K562 (cell line): ENCODE measurements around the gene NFS1. TPM values are rescaled to one million over a fixed set of nuclear protein-coding genes. Genes with fewer than 3 reads are reported as not detected.
A peak's percentile ranks its signal among the peaks of the same experiment; 100 is the strongest.

Source experiments
- ADNP ChIP-seq: fragments of 200-800 bp; sonication (Bioruptor generic); IDR thresholded peaks from 2 replicates; pipeline ENCODE4 v1.6.1; 2016; ENCODE audit warnings: missing genetic modification characterization, missing compliant biosample characterization
- ATF1 ChIP-seq, 2 experiments: fragments of 450-650 bp in 1 of 2; IDR thresholded peaks; 2 replicates each; pipeline ENCODE4 v1.6.1; 2016; ENCODE audit warnings: missing compliant biosample characterization in 1 of 2, missing genetic modification characterization in 1 of 2
- COPS2 ChIP-seq: fragments of 450-650 bp; conservative IDR thresholded peaks from 2 replicates; pipeline ENCODE4 v1.6.1; 2016; ENCODE audit warnings: mild to moderate bottlenecking, moderate library complexity
- EGR1 ChIP-seq: fragments of 450-650 bp; conservative IDR thresholded peaks from 2 replicates; pipeline ENCODE4 v1.6.1; 2017; ENCODE audit warnings: mild to moderate bottlenecking
- FOS ChIP-seq: IDR thresholded peaks from 3 replicates; pipeline ENCODE4 v1.6.1; 2011; ENCODE audit not compliant: insufficient read length; ENCODE audit errors: extremely low read depth
- KLF1 ChIP-seq: fragments of 450-650 bp; IDR thresholded peaks from 2 replicates; pipeline ENCODE4 v1.6.1; 2016; ENCODE audit warnings: missing genetic modification characterization, missing compliant biosample characterization
- TBP ChIP-seq: optimal IDR thresholded peaks from 2 replicates; pipeline ENCODE3; 2011; ENCODE audit warnings: low read depth, low read length, improper control_type of control experiment
- ZNF124 ChIP-seq: sonication (generic); formaldehyde crosslinking; IDR thresholded peaks from 2 replicates; pipeline ENCODE4 v1.8.1; 2022; ENCODE audit warnings: missing genetic modification reagents
- ZNF134 ChIP-seq: fragments of 250-450 bp; sonication (Bioruptor Pico); conservative IDR thresholded peaks from 2 replicates; pipeline ENCODE4 v1.4.0; 2020
- ZNF41 ChIP-seq: fragments of 250-450 bp; sonication (Bioruptor Pico); conservative IDR thresholded peaks from 2 replicates; pipeline ENCODE4 v1.4.0; 2020; ENCODE audit warnings: mild to moderate bottlenecking
- ZNF778 ChIP-seq: fragments of 450-650 bp; formaldehyde crosslinking; IDR thresholded peaks from 2 replicates; pipeline ENCODE4 v1.4.0; 2020; ENCODE audit warnings: mild to moderate bottlenecking, moderate library complexity
- polyA plus RNA-seq, 8 experiments: library from polyadenylated mRNA; depleted of rRNA in 4 of 8; stranded (reverse) in 5 of 8; unstranded in 3 of 8; fragments of >200 nt; fragmentation: Nextera tagmentation in 2 of 8; fragmentation: Illumina TruSeq in 1 of 8; extraction: Ambion mirVana in 2 of 8; extraction: Trizol in 1 of 8; gene quantifications; 2 replicates each; pipeline versions ENCODE4 v1.2.1 to v1.2.3, GENCODE V29; 2011 to 2014; ENCODE audit warnings: inconsistent platforms in 1 of 8, missing spikeins in 1 of 8
- total RNA-seq, 7 experiments: library from RNA; depleted of rRNA in 6 of 7; stranded (reverse); fragments of >200 nt in 6 of 7; fragmentation: Illumina TruSeq in 2 of 7; extraction: Trizol in 2 of 7; gene quantifications; 2 replicates each; pipeline versions ENCODE4 v1.2.1 to v1.2.3, GENCODE V29; 2011 to 2021; ENCODE audit warnings: low replicate concordance in 1 of 7
- TF ChIP-seq, protein P1 (sequence below), 3 experiments: IDR thresholded peaks in 2 of 3; conservative IDR thresholded peaks in 1 of 3; 2 replicates each; pipeline ENCODE4 v1.5.1; 2011 to 2012; ENCODE audit warnings: low read length in 3 of 3, mild to moderate bottlenecking in 3 of 3, control low read depth in 2 of 3, improper control_type of control experiment in 1 of 3, inconsistent platforms in 1 of 3, low read depth in 1 of 3, mixed read lengths in 1 of 3, moderate library complexity in 1 of 3; ENCODE audit not compliant: insufficient read depth in 2 of 3
- TF ChIP-seq, protein P2 (sequence below): sonication (generic); formaldehyde crosslinking; IDR thresholded peaks from 2 replicates; pipeline ENCODE4 v1.8.0; 2022; ENCODE audit warnings: missing genetic modification reagents, mild to moderate bottlenecking, borderline replicate concordance
- TF ChIP-seq, protein P3 (sequence below): fragments of 250-450 bp; sonication (Bioruptor Pico); IDR thresholded peaks from 2 replicates; pipeline ENCODE4 v1.8.0; 2021; ENCODE audit warnings: borderline replicate concordance, mild to moderate bottlenecking, moderate library complexity; ENCODE audit not compliant: poor library complexity, severe bottlenecking
- TF ChIP-seq, protein P4 (sequence below): fragments of 250-450 bp; sonication (Bioruptor Pico); IDR thresholded peaks from 2 replicates; pipeline ENCODE4 v1.4.0; 2020; ENCODE audit warnings: borderline replicate concordance

The NFS1 gene
- total and polyA plus RNA-seq, 9 of the 15 experiments (the other 6 are each of a cell fraction or from before 2014, with no cell fraction given): 11.5 to 84.8 (median 47.1) TPM

DNA sequence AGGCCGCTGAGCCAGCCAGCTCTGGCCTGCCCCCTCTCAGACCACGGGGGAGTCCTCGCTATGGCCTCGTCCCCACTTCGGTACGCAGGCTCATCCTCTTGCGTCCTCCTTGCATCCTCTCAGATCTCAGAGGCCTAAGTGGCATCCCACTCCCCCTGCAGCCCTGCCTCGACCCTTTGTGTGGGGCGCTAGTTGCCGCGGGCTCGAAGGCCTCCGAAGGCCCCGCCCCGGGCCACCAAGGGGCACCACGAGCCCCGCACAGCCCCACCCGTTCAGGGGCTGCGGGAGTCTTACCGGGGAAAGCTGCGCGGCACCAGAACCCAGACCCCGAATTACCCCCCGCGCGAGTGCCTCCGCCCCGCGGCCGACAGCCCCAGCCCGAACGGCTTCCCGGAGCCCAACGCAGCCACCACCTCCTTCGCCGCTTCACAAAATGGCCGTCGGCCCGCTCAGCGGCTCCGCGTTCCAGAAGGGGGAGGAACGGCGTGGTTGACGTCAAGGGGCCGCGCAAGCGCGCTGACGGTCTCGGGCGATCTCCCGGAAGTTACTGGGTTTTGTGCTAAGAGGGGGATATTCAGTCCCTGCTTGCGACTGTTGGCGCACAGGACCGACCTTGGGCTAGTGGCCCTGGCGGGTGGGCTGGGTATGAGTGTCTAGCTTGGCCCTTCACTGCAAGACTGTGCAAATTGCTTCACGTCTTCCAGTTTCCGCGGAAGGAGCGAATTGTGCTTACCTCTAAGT lies 34.5 kb downstream of the NFS1 start, which contains the start of the genes CPNE1 and RBM12 (continued):
- TF ChIP-seq, protein P1, sequence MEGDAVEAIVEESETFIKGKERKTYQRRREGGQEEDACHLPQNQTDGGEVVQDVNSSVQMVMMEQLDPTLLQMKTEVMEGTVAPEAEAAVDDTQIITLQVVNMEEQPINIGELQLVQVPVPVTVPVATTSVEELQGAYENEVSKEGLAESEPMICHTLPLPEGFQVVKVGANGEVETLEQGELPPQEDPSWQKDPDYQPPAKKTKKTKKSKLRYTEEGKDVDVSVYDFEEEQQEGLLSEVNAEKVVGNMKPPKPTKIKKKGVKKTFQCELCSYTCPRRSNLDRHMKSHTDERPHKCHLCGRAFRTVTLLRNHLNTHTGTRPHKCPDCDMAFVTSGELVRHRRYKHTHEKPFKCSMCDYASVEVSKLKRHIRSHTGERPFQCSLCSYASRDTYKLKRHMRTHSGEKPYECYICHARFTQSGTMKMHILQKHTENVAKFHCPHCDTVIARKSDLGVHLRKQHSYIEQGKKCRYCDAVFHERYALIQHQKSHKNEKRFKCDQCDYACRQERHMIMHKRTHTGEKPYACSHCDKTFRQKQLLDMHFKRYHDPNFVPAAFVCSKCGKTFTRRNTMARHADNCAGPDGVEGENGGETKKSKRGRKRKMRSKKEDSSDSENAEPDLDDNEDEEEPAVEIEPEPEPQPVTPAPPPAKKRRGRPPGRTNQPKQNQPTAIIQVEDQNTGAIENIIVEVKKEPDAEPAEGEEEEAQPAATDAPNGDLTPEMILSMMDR (IDR thresholded peaks at IDR 0.05 in 2 of 3, conservative IDR thresholded peaks at IDR 0.05 in 1 of 3; ENCODE audit: insufficient read depth in 2 of 3, low read depth in 1 of 3, low read length in 3 of 3): no peak
- TF ChIP-seq COPS2: no peak
- 0 out of 2 replicates have a peak, but pooled peaks have one; percentile 6 for TF ChIP-seq ZNF134 (CRISPR knock-in tag)
- peak; percentile 88 for TF ChIP-seq TBP
- TF ChIP-seq, protein P2, sequence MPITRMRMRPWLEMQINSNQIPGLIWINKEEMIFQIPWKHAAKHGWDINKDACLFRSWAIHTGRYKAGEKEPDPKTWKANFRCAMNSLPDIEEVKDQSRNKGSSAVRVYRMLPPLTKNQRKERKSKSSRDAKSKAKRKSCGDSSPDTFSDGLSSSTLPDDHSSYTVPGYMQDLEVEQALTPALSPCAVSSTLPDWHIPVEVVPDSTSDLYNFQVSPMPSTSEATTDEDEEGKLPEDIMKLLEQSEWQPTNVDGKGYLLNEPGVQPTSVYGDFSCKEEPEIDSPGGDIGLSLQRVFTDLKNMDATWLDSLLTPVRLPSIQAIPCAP: peak; percentile 80; the same call in 1 of the 2 replicates
- TF ChIP-seq FOS: no peak
- no peak for TF ChIP-seq ZNF124 (CRISPR knock-in tag)
- TF ChIP-seq EGR1: no peak
- TF ChIP-seq ATF1 (CRISPR knock-in tag; IDR thresholded peaks at IDR 0.05): peak; percentile 41; the same call in 1 of the 2 replicates
- TF ChIP-seq ATF1 (tag; IDR thresholded peaks at IDR 0.05): peak; percentile 95
- TF ChIP-seq ZNF778 (CRISPR knock-in tag): no peak
- TF ChIP-seq ZNF41: no peak
- TF ChIP-seq ADNP (tag): no peak
- peak; percentile 79; the same call in 1 of the 2 replicates for TF ChIP-seq KLF1 (tag)
- TF ChIP-seq, protein P3, sequence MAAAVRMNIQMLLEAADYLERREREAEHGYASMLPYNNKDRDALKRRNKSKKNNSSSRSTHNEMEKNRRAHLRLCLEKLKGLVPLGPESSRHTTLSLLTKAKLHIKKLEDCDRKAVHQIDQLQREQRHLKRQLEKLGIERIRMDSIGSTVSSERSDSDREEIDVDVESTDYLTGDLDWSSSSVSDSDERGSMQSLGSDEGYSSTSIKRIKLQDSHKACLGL: no peak
- TF ChIP-seq, protein P4, sequence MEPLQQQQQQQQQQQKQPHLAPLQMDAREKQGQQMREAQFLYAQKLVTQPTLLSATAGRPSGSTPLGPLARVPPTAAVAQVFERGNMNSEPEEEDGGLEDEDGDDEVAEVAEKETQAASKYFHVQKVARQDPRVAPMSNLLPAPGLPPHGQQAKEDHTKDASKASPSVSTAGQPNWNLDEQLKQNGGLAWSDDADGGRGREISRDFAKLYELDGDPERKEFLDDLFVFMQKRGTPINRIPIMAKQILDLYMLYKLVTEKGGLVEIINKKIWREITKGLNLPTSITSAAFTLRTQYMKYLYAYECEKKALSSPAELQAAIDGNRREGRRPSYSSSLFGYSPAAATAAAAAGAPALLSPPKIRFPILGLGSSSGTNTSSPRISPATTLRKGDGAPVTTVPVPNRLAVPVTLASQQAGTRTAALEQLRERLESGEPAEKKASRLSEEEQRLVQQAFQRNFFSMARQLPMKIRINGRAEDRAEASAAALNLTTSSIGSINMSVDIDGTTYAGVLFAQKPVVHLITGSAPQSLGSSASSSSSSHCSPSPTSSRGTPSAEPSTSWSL (CRISPR knock-in tag): no peak
